ENCODE measurements around the gene NUCKS1.

NUCKS1 gene

DNA sequence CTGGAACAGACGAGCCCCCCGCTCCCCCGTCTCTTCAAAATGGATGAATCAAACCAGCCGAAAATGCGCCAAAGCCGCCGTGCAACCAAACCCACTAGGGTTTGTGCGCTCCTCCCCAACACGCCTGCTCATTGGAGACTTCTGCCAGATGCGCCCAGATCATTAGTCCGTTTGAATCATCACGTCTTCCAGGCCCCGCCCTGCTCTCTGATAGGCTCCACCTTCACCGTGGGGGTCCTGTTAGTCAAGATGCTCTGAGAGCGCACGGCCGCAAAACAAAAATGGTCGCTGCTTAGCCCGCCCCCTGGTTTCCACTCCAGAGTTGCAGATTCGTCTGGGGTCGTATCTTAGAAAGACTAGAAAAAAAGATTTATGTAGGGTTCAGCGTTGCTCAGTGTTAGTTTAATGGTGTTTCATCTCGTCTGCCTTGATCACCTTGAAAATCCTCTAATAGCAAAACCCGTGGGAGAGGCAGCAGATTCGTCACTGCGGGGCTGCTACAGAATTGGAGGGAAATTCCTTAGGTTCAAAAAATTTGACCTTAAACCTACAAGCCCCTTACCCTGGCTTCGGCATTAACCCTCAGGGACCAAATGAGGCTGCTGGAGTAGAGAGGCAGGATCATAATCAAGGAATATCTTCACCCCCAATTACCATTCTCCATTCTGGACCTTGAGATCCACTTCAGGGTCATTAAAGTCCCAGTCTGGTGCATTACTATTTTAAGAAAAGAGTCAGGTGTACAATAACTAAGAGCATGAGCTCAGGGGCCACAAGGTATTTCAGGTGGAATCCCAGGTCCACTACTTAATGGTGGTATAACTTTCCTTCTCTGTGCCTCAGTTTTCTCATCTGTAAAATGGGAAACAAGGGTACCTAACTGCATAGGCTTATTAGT, at the start of gene NUCKS1:
Gene NUCKS1 (minus strand): TSS at position 45 of the 898 bp plus-strand sequence. CDS start 209 bp downstream, outside the sequence.
- DNase-seq: peak; percentile 99

- no peak for DNase-seq
Measured at GRCh38 chr1:205798577-205798976, 48.6 kb upstream of the NUCKS1 start.

- DNase-seq: no peak
Measured at GRCh38 chr1:205797168-205797567, 47.2 kb upstream of the NUCKS1 start.

- DNase-seq: no peak
Measured at GRCh38 chr1:205794011-205794730, 44.2 kb upstream of the NUCKS1 start.

- no peak for DNase-seq
Measured at GRCh38 chr1:205792961-205793673, 43.1 kb upstream of the NUCKS1 start.

DNA sequence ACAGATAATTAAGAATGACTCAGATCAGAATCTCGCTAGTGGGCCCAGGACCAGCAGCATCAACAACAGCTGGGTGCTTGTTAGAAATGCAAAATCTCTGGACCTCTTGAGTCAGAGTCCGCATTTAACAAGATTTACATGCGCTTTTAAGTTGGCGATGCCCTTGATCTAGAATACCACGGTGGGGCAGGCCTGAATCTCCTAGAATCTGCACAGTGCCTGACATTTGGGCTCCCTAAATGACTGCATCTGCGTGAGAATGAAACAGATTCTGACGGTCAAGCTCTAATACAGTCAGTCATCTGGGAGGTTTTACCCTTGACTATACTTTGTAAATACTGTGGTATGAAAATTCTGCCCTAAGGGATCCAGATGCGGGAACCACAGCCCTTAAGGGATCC, 42.5 kb upstream of the NUCKS1 start:
- DNase-seq: no peak

GRCh38 chr1:205791568-205792180, 41.7 kb upstream of the NUCKS1 start:
- peak; percentile 70 for DNase-seq

- DNase-seq: no peak
Measured at GRCh38 chr1:205787287-205787916, 37.4 kb upstream of the NUCKS1 start.

GRCh38 chr1:205786601-205787000, 36.6 kb upstream of the NUCKS1 start:
- DNase-seq: no peak

DNA sequence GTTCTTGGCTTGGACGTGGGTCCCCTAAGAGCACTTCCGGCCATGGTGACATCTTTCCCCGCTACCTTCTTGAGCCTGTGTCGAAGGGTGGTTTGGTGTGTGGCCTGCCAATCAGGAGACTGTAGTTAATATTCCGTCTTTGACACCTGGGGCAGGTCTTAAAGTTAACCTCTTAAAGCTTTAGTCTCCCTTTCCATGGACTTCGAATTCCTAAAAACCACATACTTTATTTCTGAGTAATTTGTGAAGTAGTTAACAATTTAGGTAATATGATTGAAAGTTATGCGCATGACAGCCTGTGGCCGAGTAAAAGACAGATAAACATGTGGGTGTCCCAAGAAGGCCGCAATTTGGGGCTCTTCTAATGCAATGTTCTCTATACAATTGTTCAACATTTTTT, 35.5 kb upstream of the NUCKS1 start:
- DNase-seq: no peak

DNA sequence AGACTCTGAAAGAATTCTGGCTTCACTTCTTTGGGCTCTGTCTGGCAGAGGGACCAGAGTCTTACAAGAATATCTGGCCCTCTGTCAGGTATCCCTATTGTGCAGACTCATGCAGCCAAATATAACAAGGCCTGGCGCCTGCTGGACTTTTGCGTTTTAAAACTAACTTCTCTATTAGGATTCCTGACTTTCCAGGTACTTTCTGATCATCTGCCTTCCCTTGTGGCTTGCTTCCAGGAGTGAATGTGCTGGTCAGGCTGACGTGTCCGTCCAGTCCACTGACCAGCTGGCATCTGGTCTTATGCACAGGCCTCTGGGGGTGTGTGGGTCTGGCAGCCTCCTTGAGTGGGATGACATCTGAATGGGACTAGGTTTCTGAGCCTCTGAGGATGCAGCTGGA, 33.9 kb upstream of the NUCKS1 start:
- no peak for DNase-seq

DNA sequence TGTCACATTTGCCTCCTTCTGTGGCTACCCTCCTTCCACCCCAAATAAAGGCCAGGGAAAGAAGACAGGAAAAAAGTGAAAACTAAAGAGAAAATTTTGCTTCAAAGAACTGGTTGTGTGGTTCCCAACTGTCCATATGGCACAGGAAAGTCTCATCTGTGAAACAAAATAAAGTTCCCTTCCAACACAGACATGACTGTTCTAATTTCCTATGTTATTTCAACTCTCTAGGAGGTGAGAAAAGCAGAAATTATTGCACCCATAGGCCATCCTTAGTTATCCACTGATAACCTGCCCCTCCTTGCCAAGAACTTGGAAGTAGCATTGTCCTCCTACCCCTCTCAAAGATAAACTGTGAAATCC, 33.4 kb upstream of the NUCKS1 start:
- no peak for DNase-seq

GRCh38 chr1:205782627-205783432, 32.8 kb upstream of the NUCKS1 start:
- no peak for DNase-seq

DNA sequence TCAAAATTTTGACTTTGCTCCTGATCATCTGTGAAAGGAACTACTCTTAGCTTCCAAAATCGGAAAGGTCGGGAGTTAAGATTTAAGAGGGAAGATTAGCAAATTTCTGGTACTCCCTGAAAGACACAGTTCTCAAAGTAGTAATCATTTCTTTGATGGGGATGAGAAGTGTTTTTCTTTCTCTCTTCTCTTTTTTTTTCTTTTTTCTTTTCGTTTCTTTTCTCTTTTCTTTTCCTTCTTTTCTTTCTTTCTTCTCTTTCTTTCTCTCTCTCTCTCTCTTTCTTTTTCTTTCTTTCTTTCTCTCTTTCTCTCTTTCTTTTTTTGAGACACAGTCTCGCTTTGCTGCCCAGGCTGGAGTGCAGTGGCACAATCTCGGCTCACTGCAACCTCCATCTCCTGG, 30.4 kb upstream of the NUCKS1 start:
- DNase-seq: no peak

DNA sequence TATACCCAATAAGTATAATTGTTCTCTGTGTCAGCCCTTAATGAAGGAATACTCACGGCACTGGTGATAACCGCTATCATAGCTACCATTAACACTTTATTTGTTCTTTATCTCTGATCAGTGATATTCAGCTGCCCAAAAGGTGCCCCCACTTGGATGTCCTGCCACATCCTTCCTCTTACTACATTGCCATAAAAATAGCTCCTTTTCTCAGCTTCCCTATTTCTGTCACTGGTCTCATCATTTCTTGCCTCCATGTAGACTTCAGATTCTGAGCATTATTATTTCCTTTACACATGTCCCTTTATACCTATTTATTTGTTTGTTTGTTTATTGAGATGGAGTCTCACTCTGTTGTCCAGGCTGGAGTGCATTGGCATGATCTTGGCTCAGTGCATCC, 28.0 kb upstream of the NUCKS1 start:
- DNase-seq: no peak

DNA sequence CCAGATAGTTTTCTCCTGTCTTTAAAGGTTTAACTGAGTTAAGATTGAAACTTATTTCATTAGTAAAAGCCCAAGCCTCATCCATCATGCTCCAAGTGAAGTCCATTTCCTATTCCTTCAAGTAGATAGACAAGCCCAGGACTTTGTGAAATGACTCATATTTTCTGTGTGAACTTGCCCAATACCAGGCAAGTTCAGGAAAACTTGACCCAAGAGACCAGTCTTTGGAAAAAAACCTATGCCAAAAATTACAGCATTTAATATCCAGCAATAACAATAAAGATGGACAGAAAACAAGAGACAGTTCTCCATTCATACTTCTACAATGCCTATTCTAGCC, 25.7 kb upstream of the NUCKS1 start:
- no peak for DNase-seq

DNA sequence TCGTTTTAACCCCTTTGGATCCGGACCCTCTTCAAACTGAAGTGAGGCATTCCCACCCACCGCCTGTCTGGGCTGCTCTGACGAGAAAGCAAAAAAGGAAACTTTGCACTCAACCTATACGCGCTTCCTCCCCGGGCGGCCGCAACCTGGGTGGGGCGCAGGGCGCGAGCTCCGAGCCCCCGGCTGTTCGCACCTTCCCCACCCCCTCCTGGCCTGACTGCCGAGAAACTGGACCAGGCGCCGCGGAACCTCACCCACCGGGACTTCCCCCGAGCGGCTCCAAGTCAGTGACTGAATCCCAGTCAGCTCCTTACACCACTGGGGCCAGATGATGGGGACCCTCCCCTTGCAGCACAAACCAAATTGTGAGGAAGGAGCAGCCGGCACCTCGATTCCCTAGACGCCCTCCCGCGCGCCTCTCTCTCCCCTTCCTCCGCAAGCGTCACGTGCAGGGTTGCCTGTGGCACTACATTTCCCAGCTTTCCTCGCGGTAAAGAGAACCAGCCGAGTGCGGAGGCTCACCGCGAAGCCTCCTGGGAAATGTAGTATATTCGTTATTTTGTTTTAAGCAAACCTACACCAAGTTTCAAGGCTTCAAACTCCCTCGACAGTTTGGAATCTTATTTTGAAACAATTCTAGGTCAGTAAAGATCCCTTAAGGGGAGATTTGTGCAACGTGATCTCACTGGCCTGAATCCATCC, 25.2 kb upstream of the NUCKS1 start, which contains the start of gene RAB29:
Gene RAB29 (minus strand): TSS at position 468 of the 702 bp plus-strand sequence. CDS start 526 bp downstream, outside the sequence.
- DNase-seq: peak; percentile 92

GRCh38 chr1:205774198-205775014, 24.4 kb upstream of the NUCKS1 start:
- peak; percentile 76 for DNase-seq

DNA sequence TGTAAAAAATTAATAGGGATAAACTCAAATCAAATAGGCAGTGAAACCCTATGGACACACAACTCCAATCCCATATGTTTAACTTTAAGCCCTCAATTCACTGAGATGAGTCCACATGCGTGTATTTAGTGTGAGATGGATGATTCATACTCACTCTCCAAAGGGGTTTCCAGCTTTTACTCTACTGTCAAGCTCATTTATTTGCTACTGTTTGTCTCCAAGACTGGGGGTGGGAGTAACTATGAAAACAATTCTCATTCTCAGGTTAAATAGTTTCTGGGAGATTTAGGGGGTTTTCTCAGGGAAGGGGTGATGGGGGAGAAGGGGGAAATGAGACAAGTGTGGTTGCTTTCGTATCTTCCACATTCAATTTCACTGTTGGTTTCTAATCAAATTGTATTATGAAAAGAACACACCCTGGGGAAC, 22.6 kb upstream of the NUCKS1 start:
- peak; percentile 45 for DNase-seq

GRCh38 chr1:205770618-205771017, 20.6 kb upstream of the NUCKS1 start:
- no peak for DNase-seq
